H1 (cell line): ENCODE measurements around the gene PCAT7. TPM values are rescaled to one million over a fixed set of nuclear protein-coding genes. Genes with fewer than 3 reads are reported as not detected.
"Not testable (repeated sequence)": the region's sequence is repeated elsewhere in the genome, so short reads cannot be mapped to it uniquely, and the experiment has no call there.

ENCODE experiments used
- CTCF ChIA-PET: fragments of 300-600 bp; sonication (Branson Sonifier 250); formaldehyde crosslinking; loops from one replicate; lab custom pipeline; 2021; ENCODE audit not compliant: partially characterized antibody; lab: Charles Lee
- POLR2A ChIA-PET: fragments of 300-600 bp; sonication (Branson Sonifier 250); formaldehyde crosslinking; loops from one replicate; lab custom pipeline; 2021; ENCODE audit warnings: inconsistent platforms; ENCODE audit not compliant: partially characterized antibody; lab: Charles Lee
- DNase-seq, 2 experiments: peaks; one replicate each; pipeline versions ENCODE4 v3.0.0 to v3.0.0-alpha.2; 2010 to 2022; ENCODE audit warnings: low spot score in 2 of 2, low read depth in 1 of 2, mixed read lengths in 1 of 2
- FAIRE-seq: peaks from 2 replicates; lab custom pipeline; 2011; peaks lifted over from hg19 to GRCh38; lab: Jason Lieb, UNC
- H2AFZ ChIP-seq: 2 replicates; pipeline ENCODE4 v1.8.1; 2012; ENCODE audit warnings: low read length, inconsistent platforms
- H2AK5ac ChIP-seq: 2 replicates; pipeline ENCODE4 v1.6.1; 2013; ENCODE audit warnings: low read depth, low read length
- H2BK120ac ChIP-seq: replicated peaks from 2 replicates; pipeline ENCODE3; 2013; ENCODE audit warnings: low read depth, low read length, inconsistent platforms
- H2BK12ac ChIP-seq: 2 replicates; pipeline ENCODE4 v1.6.1; 2013; ENCODE audit warnings: low read depth, low read length
- H2BK15ac ChIP-seq: 2 replicates; pipeline ENCODE4 v1.6.1; 2013; ENCODE audit warnings: low read length
- H2BK20ac ChIP-seq: 2 replicates; pipeline ENCODE4 v1.6.1; 2013; ENCODE audit warnings: low read length
- H2BK5ac ChIP-seq: 2 replicates; pipeline ENCODE4 v1.6.1; 2013; ENCODE audit warnings: low read depth, low read length
- H3K14ac ChIP-seq: 2 replicates; pipeline ENCODE4 v1.6.1; 2013; ENCODE audit warnings: inconsistent platforms; ENCODE audit not compliant: insufficient read length
- H3K18ac ChIP-seq: 2 replicates; pipeline ENCODE4 v1.6.1; 2013; ENCODE audit warnings: low read length; ENCODE audit errors: extremely low read depth
- H3K23ac ChIP-seq: 2 replicates; pipeline ENCODE4 v1.6.1; 2013; ENCODE audit warnings: inconsistent platforms; ENCODE audit not compliant: insufficient read length
- H3K23me2 ChIP-seq: 2 replicates; pipeline ENCODE4 v1.6.1; 2013; ENCODE audit warnings: low read depth, low read length
- H3K27ac ChIP-seq: 2 replicates; pipeline ENCODE4 v1.6.1; 2011; ENCODE audit warnings: low read depth, low read length, inconsistent platforms
- H3K27me3 ChIP-seq, 4 experiments: replicated peaks in 1 of 4; 1 replicate in 1 of 4; 2 replicates in 3 of 4; pipeline versions ENCODE4 v1.6.1 to v1.8.1; 2011 to 2013; ENCODE audit warnings: low read length in 3 of 4, mild to moderate bottlenecking in 3 of 4, inconsistent platforms in 2 of 4, mixed read lengths in 2 of 4, moderate library complexity in 1 of 4; ENCODE audit not compliant: control insufficient read depth in 3 of 4, insufficient read depth in 3 of 4; ENCODE audit errors: extremely low read depth in 1 of 4
- H3K36me3 ChIP-seq, 4 experiments: 2 replicates each; pipeline versions ENCODE4 v1.6.1 to v1.8.1; 2011 to 2013; ENCODE audit warnings: mild to moderate bottlenecking in 4 of 4, low read length in 3 of 4, moderate library complexity in 2 of 4, control low read depth in 1 of 4, inconsistent platforms in 1 of 4; ENCODE audit not compliant: insufficient read depth in 4 of 4, control insufficient read depth in 2 of 4
- H3K4ac ChIP-seq: replicated peaks from 2 replicates; pipeline ENCODE3; 2013; ENCODE audit warnings: low read length, low read depth, mixed read lengths, inconsistent platforms; ENCODE audit not compliant: insufficient read length
- H3K4me1 ChIP-seq, 4 experiments: replicated peaks in 1 of 4; 1 replicate in 1 of 4; 2 replicates in 3 of 4; pipeline versions ENCODE4 v1.6.1 to v1.8.1; 2011 to 2013; ENCODE audit warnings: low read length in 3 of 4, inconsistent platforms in 2 of 4, mixed read lengths in 1 of 4; ENCODE audit not compliant: insufficient read depth in 4 of 4, control insufficient read depth in 3 of 4
- H3K4me2 ChIP-seq, 2 experiments: 2 replicates each; pipeline versions ENCODE4 v1.6.1 to v1.8.1; 2011 to 2013; ENCODE audit warnings: low read depth in 2 of 2, low read length in 2 of 2, control low read depth in 1 of 2, inconsistent platforms in 1 of 2, mild to moderate bottlenecking in 1 of 2; ENCODE audit not compliant: insufficient read depth in 1 of 2
- H3K4me3 ChIP-seq, 4 experiments: fragments of 200-600, 300-600 bp in 1 of 4; sonication (generic), shearing (Covaris generic), sonication (Bioruptor Twin) in 1 of 4; 2 replicates each; pipeline versions ENCODE4 v1.5.1 to v1.8.1; 2011 to 2016; ENCODE audit warnings: low read length in 4 of 4, low read depth in 3 of 4, control low read depth in 2 of 4, inconsistent platforms in 2 of 4, mild to moderate bottlenecking in 2 of 4, mixed read lengths in 1 of 4, moderate library complexity in 1 of 4; ENCODE audit not compliant: insufficient read depth in 2 of 4; ENCODE audit errors: extremely low read depth in 1 of 4
- H3K56ac ChIP-seq: replicated peaks from 2 replicates; pipeline ENCODE3; 2013; ENCODE audit warnings: low read depth, mild to moderate bottlenecking, mixed read lengths, low read length, inconsistent platforms; ENCODE audit not compliant: insufficient read length
- H3K79me1 ChIP-seq: 2 replicates; pipeline ENCODE4 v1.6.1; 2013; ENCODE audit warnings: low read depth, low read length, control low read depth
- H3K79me2 ChIP-seq, 2 experiments: 2 replicates each; pipeline versions ENCODE4 v1.6.1 to v1.8.1; 2012 to 2013; ENCODE audit warnings: low read length in 2 of 2, mild to moderate bottlenecking in 2 of 2, inconsistent platforms in 1 of 2; ENCODE audit not compliant: insufficient read depth in 2 of 2, control insufficient read depth in 1 of 2
- H3K9ac ChIP-seq, 4 experiments: replicated peaks in 1 of 4; 1 replicate in 1 of 4; 2 replicates in 3 of 4; pipeline versions ENCODE4 v1.6.1 to v1.8.1; 2011 to 2013; ENCODE audit warnings: low read depth in 3 of 4, low read length in 3 of 4, control low read depth in 2 of 4, mild to moderate bottlenecking in 2 of 4, moderate library complexity in 2 of 4, inconsistent platforms in 1 of 4; ENCODE audit errors: extremely low read depth in 1 of 4
- H3K9me3 ChIP-seq, 2 experiments: 2 replicates each; pipeline versions ENCODE4 v1.6.1 to v1.8.1; 2012 to 2013; ENCODE audit warnings: mild to moderate bottlenecking in 2 of 2, moderate library complexity in 2 of 2, control low read depth in 1 of 2, inconsistent platforms in 1 of 2, low read depth in 1 of 2, low read length in 1 of 2, mixed read lengths in 1 of 2; ENCODE audit not compliant: insufficient read depth in 2 of 2
- H4K20me1 ChIP-seq, 2 experiments: replicated peaks in 1 of 2; 2 replicates each; pipeline versions ENCODE3 to v1.8.1; 2011 to 2013; ENCODE audit warnings: inconsistent platforms in 2 of 2, low read length in 2 of 2, mild to moderate bottlenecking in 1 of 2; ENCODE audit not compliant: insufficient read depth in 2 of 2, control insufficient read depth in 1 of 2
- H4K5ac ChIP-seq: 2 replicates; pipeline ENCODE4 v1.6.1; 2013; ENCODE audit warnings: low read length, low read depth, mixed read lengths, inconsistent platforms; ENCODE audit not compliant: insufficient read length
- H4K8ac ChIP-seq: 2 replicates; pipeline ENCODE4 v1.8.0; 2013; ENCODE audit warnings: mild to moderate bottlenecking, moderate library complexity, low read length, inconsistent platforms; ENCODE audit not compliant: insufficient read depth; ENCODE audit errors: extremely low read depth
- H4K91ac ChIP-seq: replicated peaks from 2 replicates; pipeline ENCODE3; 2013; ENCODE audit warnings: low read length, mixed read lengths, inconsistent platforms; ENCODE audit not compliant: insufficient read length
- WGBS, 2 experiments: shearing (Covaris generic) in 1 of 2; methylation state at CpG; one replicate each; pipeline versions ENCODE4 v1.1.6 to v1.1.7; 2013 to 2015; ENCODE audit warnings: low lambda C conversion rate in 2 of 2, mixed read lengths in 2 of 2, inconsistent platforms in 1 of 2, low coverage in 1 of 2, missing lambda C conversion rate in 1 of 2; ENCODE audit not compliant: insufficient replicate concordance in 2 of 2, insufficient coverage in 1 of 2, insufficient read length in 1 of 2; ENCODE audit errors: extremely low coverage in 1 of 2, missing lambda C conversion rate in 1 of 2; 5-methylcytosine and 5-hydroxymethylcytosine counted together
- polyA plus RNA-seq, 7 experiments: library from polyadenylated mRNA; depleted of rRNA in 3 of 7; stranded (reverse) in 5 of 7; unstranded in 2 of 7; fragments of >200 nt in 5 of 7; fragments of 200-250 nt in 2 of 7; gene quantifications; 1 replicate in 5 of 7; 2 replicates in 1 of 7; 4 replicates in 1 of 7; pipeline versions ENCODE4 v1.2.1 to v1.2.3, GENCODE V29; 2011 to 2013; ENCODE audit warnings: missing spikeins in 2 of 7, mixed read lengths in 2 of 7
- total RNA-seq: library from RNA; stranded (reverse); fragmentation: NEBNext Ultra II Directional; extraction: Animal tissue kit (Norgen Biotek cat#: 25700); gene quantifications from 2 replicates; pipeline ENCODE4 v1.2.1, GENCODE V29; 2021

PCAT7 gene
- total and polyA plus RNA-seq, 2 of the 8 experiments (the other 6 are each of a cell fraction or from before 2014, with no cell fraction given), result 3.2 to 4.1 TPM

GRCh38 chr9:94506370-94506769 lies 48.5 kb upstream of the PCAT7 start:
- H4K5ac ChIP-seq, H3K79me1 ChIP-seq, H3K4me2 ChIP-seq, H2BK12ac ChIP-seq, H3K23ac ChIP-seq, H3K14ac ChIP-seq, H4K91ac ChIP-seq, H4K20me1 ChIP-seq, H2AK5ac ChIP-seq, H3K9ac ChIP-seq, H3K4me1 ChIP-seq, H2BK20ac ChIP-seq, H2AFZ ChIP-seq, H3K23me2 ChIP-seq, H3K9me3 ChIP-seq, H3K18ac ChIP-seq, DNase-seq, H3K56ac ChIP-seq, H2BK5ac ChIP-seq, CTCF ChIA-PET, H3K36me3 ChIP-seq, H4K8ac ChIP-seq, H2BK120ac ChIP-seq, H3K79me2 ChIP-seq, FAIRE-seq, H2BK15ac ChIP-seq, H3K27me3 ChIP-seq, POLR2A ChIA-PET, H3K4ac ChIP-seq, H3K4me3 ChIP-seq, H3K27ac ChIP-seq: not testable (repeated sequence)
- 90% methylated on average over 4 of the region's 4 CpGs; no CpG with 5 or more reads in 1 of the 2 experiments for WGBS, 2 experiments
